Nephron progenitor cell (in vitro differentiated cells): Measurements from ENCODE around the gene TIGD6.

Experiments used
- DNase-seq: peaks from one replicate; pipeline ENCODE4 v3.0.0; 2021
- H3K27ac Mint-ChIP-seq: 2 replicates; pipeline ENCODE4 v1.8.0; 2021; ENCODE audit warnings: mild to moderate bottlenecking, moderate library complexity, mixed read lengths
- H3K27me3 Mint-ChIP-seq: 2 replicates; pipeline ENCODE4 v1.8.0; 2021; ENCODE audit warnings: mild to moderate bottlenecking, low read depth, mixed read lengths; ENCODE audit not compliant: poor library complexity
- H3K36me3 Mint-ChIP-seq: 2 replicates; pipeline ENCODE4 v1.8.0; 2021; ENCODE audit warnings: low read depth, mixed read lengths
- H3K4me1 Mint-ChIP-seq: 2 replicates; pipeline ENCODE4 v1.8.0; 2021; ENCODE audit warnings: mixed read lengths
- H3K4me3 Mint-ChIP-seq: 2 replicates; pipeline ENCODE4 v1.8.0; 2021; ENCODE audit warnings: mild to moderate bottlenecking, moderate library complexity, mixed read lengths
- H3K9me3 Mint-ChIP-seq: 2 replicates; pipeline ENCODE4 v1.8.0; 2021; ENCODE audit warnings: mild to moderate bottlenecking, moderate library complexity, mixed read lengths
- TF ChIP-seq, protein P1 (sequence below): fragments of 200-600 bp; sonication (generic); IDR thresholded peaks from 2 replicates; pipeline ENCODE4 v1.5.0; 2021; ENCODE audit warnings: antibody characterized with exemption

The TIGD6 gene

DNA sequence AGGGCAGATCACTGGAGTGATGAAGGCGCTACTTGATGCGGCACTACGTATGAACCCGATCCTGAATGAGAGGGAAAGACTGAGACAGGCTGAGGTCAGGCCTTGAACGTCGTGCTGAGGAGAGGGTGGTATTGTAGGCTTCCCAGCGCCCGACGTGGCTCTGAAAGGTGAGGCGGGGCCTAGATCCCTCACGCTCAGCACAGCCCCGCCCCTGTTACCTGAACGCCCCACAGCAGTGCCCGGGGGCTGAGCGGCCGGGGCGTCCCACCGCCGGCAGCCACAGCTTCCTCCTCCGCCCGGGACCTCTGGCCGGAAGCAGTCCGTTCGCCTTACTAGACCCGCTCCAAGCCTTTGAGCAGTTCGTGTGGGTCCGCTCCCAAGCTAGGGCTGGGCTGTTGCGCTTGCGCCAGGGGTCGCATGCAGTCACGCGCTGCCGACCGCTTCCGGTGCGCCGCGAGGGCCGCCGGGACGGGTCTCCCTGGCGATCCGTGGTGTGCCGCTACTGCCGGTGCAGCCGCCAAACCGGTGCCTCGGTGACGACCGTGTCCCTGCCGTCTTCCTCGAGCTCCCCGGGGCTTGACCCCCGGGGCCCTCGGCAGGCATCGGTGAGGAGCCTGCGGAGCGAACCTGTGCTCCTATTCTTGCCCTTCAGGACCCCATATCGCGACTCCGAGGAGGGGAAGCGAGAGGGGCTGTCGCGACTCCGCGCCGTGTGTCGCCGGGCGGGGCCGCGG lies at the start of gene TIGD6, which contains the start of gene HMGXB3:
Gene TIGD6, minus strand, starts transcription at position 399 of the 734 bp plus-strand sequence. CDS start 4,306 bp downstream, outside the sequence.
Gene HMGXB3, plus strand, starts transcription at position 484 of the 734 bp plus-strand sequence. CDS start 4,114 bp downstream, outside the sequence.
- Mint-ChIP-seq H3K9me3 (no peaks in the 10 kb centered on the region), H3K27ac (peak within 1 kb of the TSS; percentile 85), H3K4me3 (peak within 1 kb of the TSS; percentile 92), H3K27me3 (no peaks in the 10 kb centered on the region), H3K4me1 (peaks cover 38% of the 10 kb centered on the region), H3K36me3 (peaks cover 23% of the 10 kb centered on the region)
- TF ChIP-seq, protein P1, sequence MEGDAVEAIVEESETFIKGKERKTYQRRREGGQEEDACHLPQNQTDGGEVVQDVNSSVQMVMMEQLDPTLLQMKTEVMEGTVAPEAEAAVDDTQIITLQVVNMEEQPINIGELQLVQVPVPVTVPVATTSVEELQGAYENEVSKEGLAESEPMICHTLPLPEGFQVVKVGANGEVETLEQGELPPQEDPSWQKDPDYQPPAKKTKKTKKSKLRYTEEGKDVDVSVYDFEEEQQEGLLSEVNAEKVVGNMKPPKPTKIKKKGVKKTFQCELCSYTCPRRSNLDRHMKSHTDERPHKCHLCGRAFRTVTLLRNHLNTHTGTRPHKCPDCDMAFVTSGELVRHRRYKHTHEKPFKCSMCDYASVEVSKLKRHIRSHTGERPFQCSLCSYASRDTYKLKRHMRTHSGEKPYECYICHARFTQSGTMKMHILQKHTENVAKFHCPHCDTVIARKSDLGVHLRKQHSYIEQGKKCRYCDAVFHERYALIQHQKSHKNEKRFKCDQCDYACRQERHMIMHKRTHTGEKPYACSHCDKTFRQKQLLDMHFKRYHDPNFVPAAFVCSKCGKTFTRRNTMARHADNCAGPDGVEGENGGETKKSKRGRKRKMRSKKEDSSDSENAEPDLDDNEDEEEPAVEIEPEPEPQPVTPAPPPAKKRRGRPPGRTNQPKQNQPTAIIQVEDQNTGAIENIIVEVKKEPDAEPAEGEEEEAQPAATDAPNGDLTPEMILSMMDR: no peak
- DNase-seq: peak; percentile 91

DNA sequence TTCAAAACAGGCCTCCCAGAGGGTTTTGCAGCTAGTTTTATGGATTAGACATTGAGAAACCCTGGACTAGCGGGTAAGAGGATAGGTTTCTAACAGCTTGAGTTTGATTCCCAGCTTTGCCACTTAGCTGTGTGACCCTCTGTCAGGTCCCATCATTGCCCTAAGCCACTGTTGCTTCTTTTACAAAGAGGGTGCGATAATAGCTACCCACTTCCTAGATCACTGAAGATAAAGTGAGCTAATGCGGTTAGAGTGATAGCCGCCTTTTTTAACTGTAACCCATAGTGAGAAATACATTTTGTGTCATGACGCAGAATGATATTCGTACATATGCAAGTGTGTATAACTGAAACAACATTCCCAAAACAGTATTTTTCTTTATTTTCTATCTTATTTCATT lies 45.6 kb upstream of the TIGD6 start:
- H3K9me3 Mint-ChIP-seq: no peaks in the 10 kb centered on the region
- no peak overlapping the region for H3K4me3 Mint-ChIP-seq
- peaks cover 60% of the 10 kb centered on the region for H3K36me3 Mint-ChIP-seq
- TF ChIP-seq, protein P1: no peak
- no peaks in the 10 kb centered on the region for H3K27me3 Mint-ChIP-seq
- H3K27ac Mint-ChIP-seq: no peak overlapping the region
- H3K4me1 Mint-ChIP-seq: no peaks in the 10 kb centered on the region
- DNase-seq: no peak

DNA sequence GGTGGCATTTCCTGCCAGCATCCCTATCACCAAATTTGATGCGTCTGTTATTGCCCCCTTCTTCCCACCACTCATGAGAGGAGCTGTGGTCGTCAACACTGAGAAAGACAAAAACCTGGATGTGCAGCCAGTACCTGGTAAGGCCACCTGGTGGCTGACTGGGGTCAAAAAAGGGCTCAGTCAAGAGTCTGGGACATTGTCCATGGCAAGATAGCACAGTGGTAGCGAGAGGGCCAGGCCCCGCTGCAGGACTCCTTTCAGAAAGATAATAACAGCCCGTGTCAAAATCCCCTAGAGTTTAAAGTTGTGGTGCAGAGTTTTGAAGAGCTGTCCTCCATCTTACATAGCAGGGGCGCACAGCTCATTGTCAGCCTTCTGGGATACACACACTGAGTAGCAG lies 45.1 kb upstream of the TIGD6 start:
- TF ChIP-seq, protein P1: no peak
- H3K4me3 Mint-ChIP-seq: no peak overlapping the region
- H3K9me3 Mint-ChIP-seq: no peaks in the 10 kb centered on the region
- H3K4me1 Mint-ChIP-seq: no peaks in the 10 kb centered on the region
- no peak for DNase-seq
- peaks cover 62% of the 10 kb centered on the region for H3K36me3 Mint-ChIP-seq
- H3K27me3 Mint-ChIP-seq: no peaks in the 10 kb centered on the region
- H3K27ac Mint-ChIP-seq: no peak overlapping the region

DNA sequence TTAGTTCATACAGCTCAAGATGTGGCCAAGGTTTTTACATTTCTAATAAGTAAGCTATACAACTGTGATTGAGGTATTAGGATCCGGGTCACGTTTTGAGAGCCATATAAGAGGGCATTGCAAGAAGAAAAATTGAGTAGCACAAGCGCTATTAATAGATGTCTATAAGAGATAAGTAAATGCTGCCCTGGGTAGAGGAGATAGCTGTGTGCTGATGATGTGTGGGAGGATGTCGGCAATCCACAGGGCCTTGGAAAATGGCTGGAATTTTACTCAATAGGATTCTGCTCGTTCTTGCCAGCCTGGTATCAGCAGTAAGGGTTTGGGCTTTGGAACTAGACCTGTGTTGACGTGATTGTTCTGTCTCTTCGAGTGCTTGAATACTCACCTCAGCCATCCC lies 44.3 kb upstream of the TIGD6 start:
- no peak overlapping the region for H3K27ac Mint-ChIP-seq
- no peaks in the 10 kb centered on the region for H3K27me3 Mint-ChIP-seq
- peaks cover 65% of the 10 kb centered on the region for H3K36me3 Mint-ChIP-seq
- no peak for DNase-seq
- H3K4me3 Mint-ChIP-seq: no peak overlapping the region
- TF ChIP-seq, protein P1: no peak
- no peaks in the 10 kb centered on the region for H3K4me1 Mint-ChIP-seq
- no peaks in the 10 kb centered on the region for H3K9me3 Mint-ChIP-seq

DNA sequence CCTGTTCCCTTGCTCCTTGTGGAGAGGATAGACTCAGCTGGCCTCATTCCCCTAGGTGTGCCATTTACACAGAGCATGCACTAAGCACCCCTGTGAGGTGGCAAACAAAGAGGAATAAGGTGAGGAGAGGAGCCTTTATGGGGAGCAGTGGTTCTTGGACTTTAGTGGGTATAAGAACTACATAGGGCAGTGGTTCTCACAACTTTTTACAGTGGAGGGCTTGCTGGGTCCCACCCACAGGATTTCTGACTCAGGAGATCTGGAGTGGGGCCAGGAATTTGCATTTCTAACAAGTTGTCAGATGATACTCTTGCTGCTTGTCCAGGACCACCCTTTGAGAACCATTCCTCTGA lies 43.9 kb upstream of the TIGD6 start:
- Mint-ChIP-seq H3K9me3 (no peaks in the 10 kb centered on the region), H3K27ac (no peak overlapping the region), H3K4me3 (no peak overlapping the region), H3K27me3 (no peaks in the 10 kb centered on the region), H3K4me1 (no peaks in the 10 kb centered on the region), H3K36me3 (peaks cover 64% of the 10 kb centered on the region)
- DNase-seq: no peak
- TF ChIP-seq, protein P1: no peak
